GM23248 (cell line): ENCODE data around the gene MAGI3. TPM values are rescaled to one million over a fixed set of nuclear protein-coding genes. Genes with fewer than 3 reads are reported as not detected.

Experiments used
- DNase-seq: peaks from one replicate; pipeline ENCODE4 v3.0.0-alpha.2; 2015
- H2AFZ ChIP-seq: fragments of 200-600 bp; sonication (generic); 2 replicates; pipeline ENCODE4 v1.6.1; 2016; ENCODE audit warnings: antibody characterized with exemption
- H3F3A ChIP-seq: fragments of 200-600 bp; sonication (generic); 2 replicates; pipeline ENCODE4 v1.6.1; 2016; ENCODE audit warnings: mild to moderate bottlenecking, antibody characterized with exemption, mixed run types; ENCODE audit not compliant: insufficient read depth
- H3K27ac ChIP-seq: fragments of 200-600 bp; sonication (generic); 2 replicates; pipeline ENCODE4 v1.5.1; 2016; ENCODE audit warnings: mild to moderate bottlenecking
- H3K27me3 ChIP-seq: fragments of 200-600 bp; sonication (generic); replicated peaks from 2 replicates; pipeline ENCODE4 v1.6.1; 2016; ENCODE audit warnings: mild to moderate bottlenecking; ENCODE audit not compliant: insufficient read depth
- H3K36me3 ChIP-seq: fragments of 200-600 bp; sonication (generic); 2 replicates; pipeline ENCODE4 v1.6.1; 2016; ENCODE audit warnings: low read depth, mild to moderate bottlenecking
- H3K4me1 ChIP-seq: fragments of 200-600 bp; sonication (generic); 2 replicates; pipeline ENCODE4 v1.6.1; 2016; ENCODE audit warnings: mild to moderate bottlenecking; ENCODE audit not compliant: insufficient read depth
- H3K4me2 ChIP-seq: fragments of 200-600 bp; sonication (generic); one replicate; pipeline ENCODE4 v1.6.1; 2016; ENCODE audit warnings: mild to moderate bottlenecking; ENCODE audit not compliant: unreplicated experiment
- H3K4me3 ChIP-seq: fragments of 200-600 bp; sonication (generic); 2 replicates; pipeline ENCODE4 v1.5.1; 2016; ENCODE audit warnings: mild to moderate bottlenecking
- H3K79me2 ChIP-seq: fragments of 200-600 bp; sonication (generic); 2 replicates; pipeline ENCODE4 v1.6.1; 2016; ENCODE audit warnings: mild to moderate bottlenecking; ENCODE audit not compliant: insufficient read depth
- H3K9ac ChIP-seq: fragments of 200-600 bp; sonication (generic); 2 replicates; pipeline ENCODE4 v1.6.1; 2016; ENCODE audit warnings: mild to moderate bottlenecking
- H3K9me2 ChIP-seq: fragments of 200-600 bp; sonication (generic); 2 replicates; pipeline ENCODE4 v1.6.1; 2016; ENCODE audit warnings: mixed run types, mild to moderate bottlenecking, moderate library complexity; ENCODE audit not compliant: insufficient read depth
- H3K9me3 ChIP-seq: fragments of 200-600 bp; sonication (generic); one replicate; pipeline ENCODE4 v1.6.1; 2017; ENCODE audit warnings: low read depth
- H4K20me1 ChIP-seq: fragments of 200-600 bp; sonication (generic); 2 replicates; pipeline ENCODE4 v1.6.0; 2016; ENCODE audit not compliant: insufficient read depth
- EZH2 ChIP-seq: fragments of 200-600 bp; sonication (generic); IDR thresholded peaks from 2 replicates; pipeline ENCODE4 v1.6.1; 2018; ENCODE audit warnings: antibody characterized with exemption, mild to moderate bottlenecking; ENCODE audit not compliant: insufficient read depth, poor library complexity, severe bottlenecking
- EZH2phosphoT487 ChIP-seq: fragments of 200-600 bp; sonication (generic); IDR thresholded peaks from 2 replicates; pipeline ENCODE4 v1.6.1; 2018; ENCODE audit warnings: antibody characterized with exemption, moderate library complexity, mild to moderate bottlenecking, low read depth; ENCODE audit not compliant: insufficient read depth
- WGBS, 2 experiments: methylation state at CpG; one replicate each; pipeline ENCODE4 v1.1.6; 2015 to 2017; ENCODE audit warnings: low lambda C conversion rate in 2 of 2, low coverage in 1 of 2; ENCODE audit errors: missing lambda C conversion rate in 2 of 2; 5-methylcytosine and 5-hydroxymethylcytosine counted together
- in situ Hi-C: fragments of 300-500 bp; cut with MboI; formaldehyde crosslinking; loops from 2 replicates; pipeline ENCODE4 v1.15.0; 2020
- polyA plus RNA-seq: library from polyadenylated mRNA; unstranded; fragments of >200 nt; fragmentation: Nextera tagmentation; extraction: Ambion mirVana; gene quantifications from 2 replicates; pipeline ENCODE4 v1.2.1, GENCODE V29; 2016
- total RNA-seq: library from RNA; depleted of rRNA; stranded (reverse); fragments of >200 nt; shearing (Covaris generic); gene quantifications from 2 replicates; pipeline ENCODE4 v1.2.3, GENCODE V29; 2014

MAGI3 gene
- total and polyA plus RNA-seq, 2 experiments from 2014 or later, result 1.9 to 7.2 TPM

DNA sequence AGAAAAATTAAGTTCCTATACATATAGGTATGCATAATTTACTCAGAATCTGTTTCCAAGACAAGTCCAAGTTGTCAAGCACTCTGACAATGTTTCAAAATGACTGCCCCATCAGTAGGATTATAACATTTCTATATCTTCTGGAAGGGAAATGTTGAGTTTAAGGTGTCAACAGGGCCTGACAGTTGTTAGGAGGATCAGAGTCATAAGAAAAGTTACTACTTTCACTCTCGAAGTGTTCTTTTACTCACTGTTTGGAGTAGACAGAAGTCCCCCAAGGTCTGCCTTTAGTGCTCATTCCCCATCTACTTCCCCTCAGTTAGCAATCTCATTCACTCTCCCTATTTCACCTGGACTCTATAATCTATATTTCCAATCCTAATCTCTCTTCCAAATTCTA lies 20.6 kb upstream of the MAGI3 start:
- no peak overlapping the region for H3K4me3 ChIP-seq
- H3K36me3 ChIP-seq, result no peaks in the 10 kb centered on the region
- H3F3A ChIP-seq, result no peaks in the 10 kb centered on the region
- no peak for DNase-seq
- H3K9me2 ChIP-seq, result no peaks in the 10 kb centered on the region
- H3K4me1 ChIP-seq, result no peaks in the 10 kb centered on the region
- WGBS, 2 experiments, result 8 to 11% methylated on average over 1 of the region's 1 CpG
- no peak for TF ChIP-seq EZH2phosphoT487
- no peak for TF ChIP-seq EZH2
- H2AFZ ChIP-seq, result no peak overlapping the region
- H3K79me2 ChIP-seq, result no peaks in the 10 kb centered on the region
- no peaks in the 10 kb centered on the region for H3K27me3 ChIP-seq
- no peak overlapping the region for H3K9ac ChIP-seq
- no peaks in the 10 kb centered on the region for H4K20me1 ChIP-seq
- no peak overlapping the region for H3K27ac ChIP-seq
- H3K4me2 ChIP-seq, result no peak overlapping the region
- H3K9me3 ChIP-seq, result no peaks in the 10 kb centered on the region
- in situ Hi-C loops, result no loop called here

DNA sequence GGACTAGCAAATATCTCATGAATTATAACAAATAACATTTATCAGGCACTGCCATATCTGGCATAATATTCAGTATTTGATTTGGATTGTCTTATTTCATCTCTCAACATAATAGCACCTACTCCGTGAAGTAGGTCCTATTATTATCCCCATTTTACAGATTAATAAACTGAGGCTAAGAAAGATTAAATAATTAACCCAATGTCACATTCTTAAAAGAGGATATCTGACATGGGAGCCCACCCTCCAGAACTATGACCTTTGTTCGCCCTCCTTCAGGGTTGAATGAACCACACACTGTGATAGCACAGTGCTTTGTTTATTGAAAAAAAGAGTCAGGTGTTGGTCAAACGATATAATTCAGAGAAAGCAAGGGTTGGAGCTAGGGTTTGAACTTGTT lies 19.4 kb upstream of the MAGI3 start:
- H3F3A ChIP-seq, result no peaks in the 10 kb centered on the region
- H3K4me2 ChIP-seq, result no peak overlapping the region
- H3K9me2 ChIP-seq, result no peaks in the 10 kb centered on the region
- 79 to 83% methylated on average over 3 of the region's 3 CpGs for WGBS, 2 experiments
- H4K20me1 ChIP-seq, result no peaks in the 10 kb centered on the region
- in situ Hi-C loops, result no loop called here
- no peaks in the 10 kb centered on the region for H3K9me3 ChIP-seq
- no peaks in the 10 kb centered on the region for H3K27me3 ChIP-seq
- no peak overlapping the region for H2AFZ ChIP-seq
- no peak overlapping the region for H3K27ac ChIP-seq
- no peaks in the 10 kb centered on the region for H3K36me3 ChIP-seq
- no peaks in the 10 kb centered on the region for H3K79me2 ChIP-seq
- no peak for DNase-seq
- no peaks in the 10 kb centered on the region for H3K4me1 ChIP-seq
- no peak overlapping the region for H3K9ac ChIP-seq
- TF ChIP-seq EZH2phosphoT487, result no peak
- no peak for TF ChIP-seq EZH2
- no peak overlapping the region for H3K4me3 ChIP-seq

DNA sequence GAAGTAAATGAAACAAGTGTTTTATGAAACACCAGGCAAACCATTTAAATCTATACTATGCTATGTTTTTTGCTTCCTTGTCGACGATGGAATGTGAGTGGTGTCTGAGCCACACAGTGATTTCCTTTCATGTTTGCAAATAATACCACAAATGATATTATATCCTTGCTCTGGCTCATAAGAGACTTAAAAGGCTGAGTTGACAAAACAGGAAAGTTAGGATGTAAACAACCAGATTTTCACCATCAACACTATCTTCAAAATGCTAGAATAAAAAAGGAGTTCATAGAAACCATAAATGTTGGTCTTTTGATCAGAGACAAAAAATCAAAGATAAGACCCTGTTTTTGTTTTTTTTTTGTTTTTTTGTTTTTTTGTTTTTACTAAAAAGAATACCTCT lies 17.8 kb upstream of the MAGI3 start:
- Histone ChIP-seq H3K9me3 (no peaks in the 10 kb centered on the region), H3K4me1 (no peaks in the 10 kb centered on the region), H3K4me3 (no peak overlapping the region), H2AFZ (no peak overlapping the region), H3K27ac (no peak overlapping the region), H3K9me2 (no peaks in the 10 kb centered on the region), H3K79me2 (no peaks in the 10 kb centered on the region), H3K4me2 (no peak overlapping the region), H4K20me1 (no peaks in the 10 kb centered on the region), H3K27me3 (no peaks in the 10 kb centered on the region), H3K36me3 (no peaks in the 10 kb centered on the region), H3K9ac (no peak overlapping the region), H3F3A (no peaks in the 10 kb centered on the region)
- 81 to 86% methylated on average over 2 of the region's 2 CpGs for WGBS, 2 experiments
- DNase-seq, result no peak
- no peak for TF ChIP-seq EZH2phosphoT487
- TF ChIP-seq EZH2, result no peak
- in situ Hi-C loops, result no loop called here

DNA sequence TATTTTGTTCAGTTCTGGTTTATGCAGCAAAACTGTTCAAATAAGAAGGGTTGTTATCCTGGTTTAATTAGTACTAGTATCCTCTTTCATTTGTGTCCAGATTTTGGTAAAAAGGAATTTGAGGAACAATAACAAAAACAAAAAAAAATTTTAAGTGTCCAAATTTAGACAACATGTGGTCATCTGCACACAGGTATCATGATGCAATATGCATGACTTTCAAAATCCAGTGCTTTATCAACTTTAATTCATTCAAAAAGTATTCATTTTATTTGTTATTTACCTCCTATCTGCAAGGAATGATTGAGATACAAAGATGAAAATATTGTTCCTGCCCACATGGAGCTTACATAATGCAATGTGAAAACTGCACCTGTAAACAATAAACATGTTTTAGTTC lies 16.7 kb upstream of the MAGI3 start:
- Histone ChIP-seq H3K79me2 (no peaks in the 10 kb centered on the region), H3K9me2 (no peaks in the 10 kb centered on the region), H3K27ac (no peak overlapping the region), H3K9me3 (no peaks in the 10 kb centered on the region), H3K4me2 (no peak overlapping the region), H3K9ac (no peak overlapping the region), H3F3A (no peaks in the 10 kb centered on the region), H2AFZ (no peak overlapping the region), H3K4me3 (no peak overlapping the region), H3K36me3 (no peaks in the 10 kb centered on the region), H3K4me1 (no peaks in the 10 kb centered on the region), H4K20me1 (no peaks in the 10 kb centered on the region), H3K27me3 (no peaks in the 10 kb centered on the region)
- DNase-seq, result no peak
- in situ Hi-C loops, result no loop called here
- TF ChIP-seq EZH2phosphoT487 (no peak), EZH2 (no peak)

DNA sequence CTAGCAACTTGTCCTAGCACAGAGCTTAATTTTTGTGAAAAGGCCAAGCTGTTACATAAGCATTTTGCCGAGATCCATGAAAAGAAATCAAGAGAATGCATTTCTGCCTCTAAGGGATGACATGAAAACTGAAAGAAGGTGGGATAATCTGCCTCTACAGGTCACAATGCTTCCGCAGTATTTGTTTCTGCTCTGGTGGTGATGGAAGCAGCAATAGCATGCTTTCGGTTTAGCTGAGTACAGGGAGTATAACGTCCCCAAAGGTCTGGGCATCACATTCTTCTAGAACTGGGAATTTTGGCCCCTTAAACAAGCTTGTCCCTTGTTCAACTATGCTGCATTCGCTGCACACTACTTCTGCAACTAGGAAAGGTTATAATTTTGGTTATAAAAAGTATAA lies 14.4 kb upstream of the MAGI3 start:
- H3K27ac ChIP-seq, result no peak overlapping the region
- H3K36me3 ChIP-seq, result no peaks in the 10 kb centered on the region
- H3K9me3 ChIP-seq, result no peaks in the 10 kb centered on the region
- H3K4me2 ChIP-seq, result no peak overlapping the region
- H4K20me1 ChIP-seq, result no peaks in the 10 kb centered on the region
- DNase-seq, result no peak
- WGBS, 2 experiments, result 53 to 54% methylated on average over 5 of the region's 5 CpGs
- H3K27me3 ChIP-seq, result no peaks in the 10 kb centered on the region
- H3K4me1 ChIP-seq, result no peaks in the 10 kb centered on the region
- no peak overlapping the region for H3K4me3 ChIP-seq
- H3K9me2 ChIP-seq, result no peaks in the 10 kb centered on the region
- H3F3A ChIP-seq, result no peaks in the 10 kb centered on the region
- no peaks in the 10 kb centered on the region for H3K79me2 ChIP-seq
- no peak overlapping the region for H3K9ac ChIP-seq
- in situ Hi-C loops, result no loop called here
- TF ChIP-seq EZH2phosphoT487 (no peak), EZH2 (no peak)
- H2AFZ ChIP-seq, result no peak overlapping the region
